HepG2 (cell line): ENCODE data around the gene CYTH1. TPM values are rescaled to one million over a fixed set of nuclear protein-coding genes. Genes with fewer than 3 reads are reported as not detected.

Experiments
- ATAC-seq: fragments of 200-7000 bp; cut with Tn5 transposase; 3 replicates; pipeline ENCODE4 v1.9.1; 2020; ENCODE audit warnings: mild to moderate bottlenecking, moderate library complexity
- BruUV-seq: library from RNA; stranded (reverse); fragments of 400-500 nt; replicated peaks from 2 replicates; lab custom pipeline; 2021; lab: Mats Ljungman, UMichigan
- CTCF ChIA-PET: fragments of 300-600 bp; formaldehyde crosslinking; extraction: SDS; loops from one replicate; lab custom pipeline; 2021; ENCODE audit warnings: low total read pairs, inconsistent platforms, low intra/inter-chr PET ratio; lab: Yijun Ruan, JAX
- POLR2A ChIA-PET: fragments of 350-600 bp; sonication (Branson Sonifier 250); formaldehyde crosslinking; loops from one replicate; lab custom pipeline; 2020; ENCODE audit warnings: antibody characterized with exemption, inconsistent platforms; lab: Yijun Ruan, JAX
- DNase-seq: peaks from one replicate; pipeline ENCODE4 v3.0.0-alpha.2; 2015; ENCODE audit warnings: low spot score
- FAIRE-seq: peaks from 3 replicates; lab custom pipeline; 2011; peaks lifted over from hg19 to GRCh38; lab: Jason Lieb, UNC
- H2AFZ ChIP-seq: one replicate; pipeline ENCODE4 v1.6.1; 2011; ENCODE audit warnings: low read length, inconsistent platforms
- H3K27ac ChIP-seq: fragments of 300-600 bp; 3 replicates; pipeline ENCODE4 v1.8.0; 2011; ENCODE audit warnings: mixed run types, mild to moderate bottlenecking, mixed read lengths, low read length, inconsistent platforms; ENCODE audit not compliant: insufficient read depth; ENCODE audit errors: extremely low read length
- H3K27me3 ChIP-seq, 2 experiments: fragments of 200-600 bp in 1 of 2; 2 replicates in 1 of 2; 3 replicates in 1 of 2; pipeline versions ENCODE4 v1.6.0 to v1.8.0; 2011; ENCODE audit warnings: low read length in 2 of 2, mild to moderate bottlenecking in 2 of 2, moderate library complexity in 2 of 2, inconsistent platforms in 1 of 2; ENCODE audit not compliant: insufficient read depth in 2 of 2, control insufficient read depth in 1 of 2
- H3K36me3 ChIP-seq, 2 experiments: fragments of 200-600 bp in 1 of 2; replicated peaks in 1 of 2; 2 replicates in 1 of 2; 3 replicates in 1 of 2; pipeline versions ENCODE4 v1.5.1 to v1.8.0; 2011; ENCODE audit warnings: low read length in 2 of 2, inconsistent platforms in 1 of 2; ENCODE audit not compliant: insufficient read depth in 2 of 2, control insufficient read depth in 1 of 2
- H3K4me1 ChIP-seq: 2 replicates; pipeline ENCODE4 v1.5.1; 2012; ENCODE audit warnings: low read length, inconsistent platforms; ENCODE audit not compliant: insufficient read depth
- H3K4me2 ChIP-seq: 2 replicates; pipeline ENCODE4 v1.6.0; 2011; ENCODE audit warnings: low read depth, low read length, inconsistent platforms
- H3K4me3 ChIP-seq, 3 experiments: fragments of 200-600 bp in 1 of 3; sonication (generic), shearing (Covaris generic) in 1 of 3; replicated peaks in 1 of 3; 2 replicates each; pipeline ENCODE4 v1.5.1; 2011 to 2016; ENCODE audit warnings: low read length in 3 of 3, inconsistent platforms in 2 of 3, low read depth in 2 of 3, mild to moderate bottlenecking in 2 of 3, control low read depth in 1 of 3, mixed read lengths in 1 of 3; ENCODE audit not compliant: insufficient read depth in 1 of 3
- H3K79me2 ChIP-seq: one replicate; pipeline ENCODE4 v1.6.1; 2011; ENCODE audit warnings: low read length, inconsistent platforms; ENCODE audit not compliant: insufficient read depth
- H3K9ac ChIP-seq: 2 replicates; pipeline ENCODE4 v1.6.0; 2011; ENCODE audit warnings: mild to moderate bottlenecking, low read depth, low read length, inconsistent platforms; ENCODE audit not compliant: insufficient read depth
- H3K9me3 ChIP-seq: 2 replicates; pipeline ENCODE4 v1.5.1; 2012; ENCODE audit warnings: mild to moderate bottlenecking, low read length
- H4K20me1 ChIP-seq: 2 replicates; pipeline ENCODE4 v1.6.0; 2011; ENCODE audit warnings: inconsistent platforms, mild to moderate bottlenecking, low read length, moderate library complexity; ENCODE audit not compliant: insufficient read depth
- CHD2 ChIP-seq: IDR thresholded peaks from 2 replicates; pipeline ENCODE4 v1.6.1; 2011; ENCODE audit warnings: low read depth, low read length, improper control_type of control experiment
- MYC ChIP-seq: sonication (generic); formaldehyde crosslinking; IDR thresholded peaks from 2 replicates; pipeline ENCODE4 v1.9.0; 2021; ENCODE audit warnings: missing genetic modification reagents, borderline replicate concordance
- RBM39 ChIP-seq: fragments of 200-400 bp; formaldehyde crosslinking; IDR thresholded peaks from one replicate; pipeline ENCODE4 v1.6.1; 2018; ENCODE audit warnings: antibody characterized with exemption, mild to moderate bottlenecking, low read depth, low read length; ENCODE audit not compliant: poor library complexity, severe bottlenecking
- SIN3B ChIP-seq: fragments of 150-350 bp; IDR thresholded peaks from 2 replicates; pipeline ENCODE4 v1.6.1; 2014; ENCODE audit warnings: low read length
- THAP11 ChIP-seq: IDR thresholded peaks from 2 replicates; pipeline ENCODE4 v1.6.1; 2016; ENCODE audit warnings: missing biosample characterization, missing genetic modification reagents
- ZNF329 ChIP-seq: sonication (generic); formaldehyde crosslinking; IDR thresholded peaks from 2 replicates; pipeline ENCODE4 v1.9.0; 2021; ENCODE audit warnings: low read depth, mild to moderate bottlenecking, missing genetic modification reagents
- ZNF446 ChIP-seq: sonication (generic); formaldehyde crosslinking; IDR thresholded peaks from 2 replicates; pipeline ENCODE4 v1.5.0; 2020; ENCODE audit warnings: mild to moderate bottlenecking, missing genetic modification reagents
- ZNF546 ChIP-seq: sonication (generic); formaldehyde crosslinking; conservative IDR thresholded peaks from 2 replicates; pipeline ENCODE4 v1.8.1; 2023; ENCODE audit warnings: mild to moderate bottlenecking, missing genetic modification reagents
- ZNF749 ChIP-seq: sonication (generic); formaldehyde crosslinking; IDR thresholded peaks from 2 replicates; pipeline ENCODE4 v1.8.0; 2022; ENCODE audit warnings: mild to moderate bottlenecking, missing genetic modification reagents, moderate library complexity, borderline replicate concordance
- ZNF776 ChIP-seq: sonication (generic); formaldehyde crosslinking; IDR thresholded peaks from 2 replicates; pipeline ENCODE4 v1.4.0; 2020; ENCODE audit warnings: mild to moderate bottlenecking, missing genetic modification reagents
- WGBS: methylation state at CpG from one replicate; pipeline ENCODE4 v1.1.6; 2017; ENCODE audit warnings: low lambda C conversion rate; 5-methylcytosine and 5-hydroxymethylcytosine counted together
- in situ Hi-C: cut with HindIII; loops from 2 replicates; pipeline ENCODE4 v1.10.0; 2017; ENCODE audit warnings: low pct_unique_long_range_greater_than_20kb; ENCODE audit not compliant: extremely low pct_ligation_motif_present
- intact Hi-C: fragments of 100-400 bp; cut with micrococcal nuclease; formaldehyde crosslinking; loops from one replicate; pipeline ENCODE4 v1.10.0; 2022; ENCODE audit not compliant: unreplicated experiment
- polyA plus RNA-seq, 8 experiments: library from polyadenylated mRNA; depleted of rRNA in 3 of 8; stranded (reverse) in 7 of 8; unstranded in 1 of 8; fragments of >200 nt; fragmentation: Illumina TruSeq in 4 of 8; extraction: Trizol in 4 of 8; gene quantifications; 2 replicates each; pipeline versions ENCODE4 v1.2.1 to v1.2.3, GENCODE V29; 2011 to 2016; ENCODE audit warnings: low read depth in 4 of 8, missing spikeins in 1 of 8, mixed read lengths in 1 of 8; ENCODE audit not compliant: insufficient read depth in 1 of 8
- total RNA-seq, 5 experiments: library from RNA; depleted of rRNA; stranded (reverse); fragments of >200 nt; fragmentation: Illumina TruSeq; extraction: Trizol; gene quantifications; 2 replicates each; pipeline ENCODE4 v1.2.3, GENCODE V29; 2016; ENCODE audit warnings: low read depth in 1 of 5
- TF ChIP-seq, protein P1 (sequence below): sonication (generic); formaldehyde crosslinking; IDR thresholded peaks from 2 replicates; pipeline ENCODE4 v1.8.1; 2023; ENCODE audit warnings: mild to moderate bottlenecking, moderate library complexity, missing genetic modification reagents
- TF ChIP-seq, protein P2 (sequence below): sonication (generic); formaldehyde crosslinking; IDR thresholded peaks from 2 replicates; pipeline ENCODE4 v1.8.1; 2023; ENCODE audit warnings: missing genetic modification reagents, inconsistent platforms, borderline replicate concordance

CYTH1 gene
- total and polyA plus RNA-seq, 2 of the 13 experiments (the other 11 are each of a cell fraction or from before 2014, with no cell fraction given): 20.1 to 48.9 TPM

DNA sequence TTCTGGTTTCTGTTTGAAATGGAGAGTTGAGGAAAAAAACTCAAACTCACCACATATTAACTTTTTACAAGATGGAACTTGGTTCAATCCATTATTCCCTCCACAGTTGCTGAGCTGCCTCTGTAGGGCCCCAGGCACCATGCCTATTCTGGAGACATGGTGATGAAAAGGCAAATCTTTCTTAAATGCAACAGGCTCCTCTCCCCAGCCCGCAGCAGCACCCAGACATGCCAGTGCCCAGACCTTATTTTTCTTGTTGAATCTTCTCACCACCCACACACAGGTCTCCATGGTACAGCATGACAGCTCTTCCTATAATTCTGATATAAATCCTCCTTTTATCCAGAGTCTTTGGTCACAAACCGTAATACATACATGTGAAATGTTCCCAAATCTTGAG is 7.6 kb downstream of the CYTH1 start:
- peaks cover 71% of the 10 kb centered on the region for H3K79me2 ChIP-seq
- no peak overlapping the region for H2AFZ ChIP-seq
- in situ Hi-C loops (no loop called here), intact Hi-C loops (no loop called here)
- BruUV-seq: no TSS peak
- H4K20me1 ChIP-seq: peaks cover 6% of the 10 kb centered on the region
- CTCF ChIA-PET: no interaction called here
- H3K36me3 ChIP-seq: peaks cover 0 to 1% of the 10 kb centered on the region in 2 experiments; a peak in 2 of 5 replicates
- no peaks in the 10 kb centered on the region for H3K27me3 ChIP-seq
- H3K4me3 ChIP-seq: no peak overlapping the region
- no peak for ATAC-seq
- no peak overlapping the region for H3K27ac ChIP-seq
- H3K4me1 ChIP-seq: peaks cover 25% of the 10 kb centered on the region
- no peaks in the 10 kb centered on the region for H3K9me3 ChIP-seq
- H3K4me2 ChIP-seq: no peak overlapping the region
- TF ChIP-seq ZNF446 (CRISPR knock-in tag): no peak
- POLR2A ChIA-PET: interaction anchor here (0.5 kb wide), 1 partner anchor 19 kb away, joined by 3 read pairs; no protein-coding TSS in a partner anchor
- no peak for DNase-seq
- no peak overlapping the region for H3K9ac ChIP-seq
- no peak for FAIRE-seq
- WGBS: 96% methylated on average over 2 of the region's 2 CpGs

DNA sequence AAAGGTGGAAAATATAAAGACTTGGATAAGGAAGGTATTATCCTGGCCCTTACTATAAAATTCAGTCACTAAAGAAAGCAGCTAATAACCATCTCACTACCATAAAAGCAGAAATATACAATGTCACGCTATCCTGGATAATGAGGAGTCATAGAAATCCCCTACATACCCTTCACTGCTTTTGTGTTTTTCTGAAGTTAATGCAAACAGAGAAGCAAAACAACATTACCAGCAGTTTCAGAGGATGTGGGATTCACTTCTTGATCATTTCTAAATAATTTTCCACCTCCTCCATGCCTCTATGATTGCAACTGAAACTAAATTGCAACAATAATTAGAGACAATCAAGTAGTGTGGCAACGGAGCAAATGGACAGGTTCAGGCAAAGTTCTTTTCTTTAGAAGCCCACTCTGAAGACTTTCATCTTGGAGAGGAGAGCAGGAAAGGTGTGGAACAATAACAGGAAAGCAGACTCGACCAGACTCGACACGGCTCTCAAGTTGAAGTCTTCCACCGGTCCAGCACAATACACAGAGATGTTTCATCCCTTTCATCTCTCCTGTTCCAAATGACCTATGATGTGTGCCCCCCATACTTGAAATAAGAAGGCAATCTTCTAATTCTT is 10.2 kb downstream of the CYTH1 start:
- Histone ChIP-seq H3K4me3 (no peak overlapping the region), H3K4me1 (peaks cover 36% of the 10 kb centered on the region), H3K9ac (no peak overlapping the region), H3K4me2 (no peak overlapping the region), H3K27me3 (no peaks in the 10 kb centered on the region), H3K36me3 (peaks cover 0 to 1% of the 10 kb centered on the region in 2 experiments; a peak in 3 of 5 replicates), H4K20me1 (peaks cover 4% of the 10 kb centered on the region; the same call in 1 of the 2 replicates), H3K79me2 (peaks cover 77% of the 10 kb centered on the region), H2AFZ (no peak overlapping the region), H3K27ac (no peak overlapping the region), H3K9me3 (no peaks in the 10 kb centered on the region)
- FAIRE-seq (no peak), DNase-seq (no peak), ATAC-seq (no peak)
- in situ Hi-C loops: no loop called here
- 90% methylated on average over 6 of the region's 6 CpGs for WGBS
- intact Hi-C loops: no loop called here
- BruUV-seq: no TSS peak
- ChIA-PET CTCF (no interaction called here), POLR2A (no interaction called here)
- TF ChIP-seq SIN3B (no peak), ZNF776 (CRISPR knock-in tag) (no peak), ZNF546 (no peak), CHD2 (no peak), RBM39 (no peak), ZNF329 (CRISPR knock-in tag) (no peak), MYC (CRISPR knock-in tag) (no peak), ZNF749 (CRISPR knock-in tag) (no peak), THAP11 (CRISPR knock-in tag) (no peak)
- TF ChIP-seq, protein P1, sequence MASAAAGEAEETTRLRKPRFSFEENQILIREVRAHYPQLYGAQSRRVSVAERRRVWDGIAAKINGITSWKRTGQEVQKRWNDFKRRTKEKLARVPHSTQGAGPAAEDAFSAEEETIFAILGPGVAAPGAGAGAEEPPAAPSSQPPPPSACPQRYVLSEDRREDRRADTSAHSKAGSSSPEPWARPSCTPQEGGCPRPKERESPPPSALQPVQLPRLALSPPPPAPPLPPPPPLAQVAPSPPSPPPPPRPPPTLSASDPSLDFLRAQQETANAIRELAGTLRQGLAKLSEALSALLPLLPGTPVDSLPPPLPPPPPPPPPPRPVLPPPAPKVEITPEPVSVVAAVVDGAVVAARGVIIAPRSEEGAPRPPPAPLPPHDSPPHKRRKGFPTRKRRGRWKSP (CRISPR knock-in tag): no peak
- TF ChIP-seq, protein P2, sequence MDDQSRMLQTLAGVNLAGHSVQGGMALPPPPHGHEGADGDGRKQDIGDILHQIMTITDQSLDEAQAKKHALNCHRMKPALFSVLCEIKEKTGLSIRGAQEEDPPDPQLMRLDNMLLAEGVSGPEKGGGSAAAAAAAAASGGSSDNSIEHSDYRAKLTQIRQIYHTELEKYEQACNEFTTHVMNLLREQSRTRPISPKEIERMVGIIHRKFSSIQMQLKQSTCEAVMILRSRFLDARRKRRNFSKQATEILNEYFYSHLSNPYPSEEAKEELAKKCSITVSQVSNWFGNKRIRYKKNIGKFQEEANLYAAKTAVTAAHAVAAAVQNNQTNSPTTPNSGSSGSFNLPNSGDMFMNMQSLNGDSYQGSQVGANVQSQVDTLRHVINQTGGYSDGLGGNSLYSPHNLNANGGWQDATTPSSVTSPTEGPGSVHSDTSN: no peak
